ENCODE measurements around the gene CD2BP2. TPM values are rescaled to one million over a fixed set of nuclear protein-coding genes. Genes with fewer than 3 reads are reported as not detected.

Gene CD2BP2
- total RNA-seq, 6 donors from 2014 or later, result 24.2 to 63.7 (median 38.8) TPM

DNA sequence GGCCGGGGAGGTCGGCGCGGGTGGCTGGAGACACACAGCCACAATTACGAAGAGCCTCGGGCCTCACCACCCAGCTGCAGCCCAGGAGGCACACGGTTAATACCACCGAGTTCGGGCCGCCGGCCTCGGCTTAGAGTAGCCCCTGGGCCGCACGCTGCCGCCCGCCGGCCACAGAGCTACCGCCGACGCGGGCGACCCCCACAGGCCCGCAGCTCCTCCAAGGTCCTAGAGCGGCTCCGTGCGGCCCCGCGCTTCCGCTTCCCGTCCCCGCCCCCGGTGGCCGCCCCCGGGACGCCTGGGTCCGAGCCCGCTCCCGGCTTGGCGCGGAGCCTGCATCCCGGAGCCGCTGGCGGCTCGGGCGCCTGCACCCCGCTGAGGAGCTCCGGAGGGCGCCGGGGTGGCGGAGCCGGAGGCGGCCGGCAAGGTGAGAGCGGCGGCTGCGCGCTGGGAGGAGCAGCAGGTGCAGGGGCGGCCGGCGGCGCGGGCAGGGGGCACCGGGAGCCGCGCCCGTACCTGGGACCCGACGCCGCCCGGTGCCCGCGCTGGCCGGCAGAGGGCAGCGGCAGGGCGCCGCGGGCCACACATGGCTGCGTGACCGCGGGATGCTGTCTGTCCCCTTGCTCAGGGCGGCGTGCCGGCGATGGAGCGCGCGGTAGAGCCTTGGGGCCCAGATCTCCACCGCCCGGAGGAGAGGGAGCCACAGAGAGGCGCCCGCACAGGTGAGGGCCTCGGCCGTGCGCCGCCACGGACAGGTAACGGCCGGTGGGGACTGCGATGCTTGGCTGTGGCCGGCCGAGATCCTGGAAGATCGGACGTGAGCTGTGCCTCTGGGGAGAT, 40.3 kb upstream of the CD2BP2 start, which contains the start of gene ZNF48:
Gene ZNF48 (plus strand): TSS at position 266 of the 837 bp plus-strand sequence. CDS start 375 bp downstream, at position 641.
- ATAC-seq (ENCODE audit: low FRiP score in 2 of 2), result peak; percentile 96 to 98
- peak within 1 kb of the TSS; percentile 56 to 84 (median 78) for H3K27ac ChIP-seq
- peak; percentile 88 to 96 for DNase-seq
- peaks cover 15 to 44% (median 22%) of the 10 kb centered on the region in 4 donors for H3K4me1 ChIP-seq
- H3K27me3 ChIP-seq, result no peaks in the 10 kb centered on the region
- no peak for TF ChIP-seq EP300 (IDR thresholded peaks at IDR 0.05)
- TF ChIP-seq, protein P1, sequence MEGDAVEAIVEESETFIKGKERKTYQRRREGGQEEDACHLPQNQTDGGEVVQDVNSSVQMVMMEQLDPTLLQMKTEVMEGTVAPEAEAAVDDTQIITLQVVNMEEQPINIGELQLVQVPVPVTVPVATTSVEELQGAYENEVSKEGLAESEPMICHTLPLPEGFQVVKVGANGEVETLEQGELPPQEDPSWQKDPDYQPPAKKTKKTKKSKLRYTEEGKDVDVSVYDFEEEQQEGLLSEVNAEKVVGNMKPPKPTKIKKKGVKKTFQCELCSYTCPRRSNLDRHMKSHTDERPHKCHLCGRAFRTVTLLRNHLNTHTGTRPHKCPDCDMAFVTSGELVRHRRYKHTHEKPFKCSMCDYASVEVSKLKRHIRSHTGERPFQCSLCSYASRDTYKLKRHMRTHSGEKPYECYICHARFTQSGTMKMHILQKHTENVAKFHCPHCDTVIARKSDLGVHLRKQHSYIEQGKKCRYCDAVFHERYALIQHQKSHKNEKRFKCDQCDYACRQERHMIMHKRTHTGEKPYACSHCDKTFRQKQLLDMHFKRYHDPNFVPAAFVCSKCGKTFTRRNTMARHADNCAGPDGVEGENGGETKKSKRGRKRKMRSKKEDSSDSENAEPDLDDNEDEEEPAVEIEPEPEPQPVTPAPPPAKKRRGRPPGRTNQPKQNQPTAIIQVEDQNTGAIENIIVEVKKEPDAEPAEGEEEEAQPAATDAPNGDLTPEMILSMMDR (IDR thresholded peaks at IDR 0.05), result peak; percentile 46 to 91 (median 83)
- TF ChIP-seq POLR2A (IDR thresholded peaks at IDR 0.05), result peak in 1 of 4 donors; percentile 60
- peak; percentile 29 to 49 for TF ChIP-seq POLR2AphosphoS5 (IDR thresholded peaks at IDR 0.05)
- peaks cover 0 to 18% (median 10%) of the 10 kb centered on the region in 4 donors for H3K36me3 ChIP-seq
- WGBS, 2 donors, result 2 to 5% methylated on average over 4 to 32 of the region's 103 CpGs
- H3K9me3 ChIP-seq, result no peaks in the 10 kb centered on the region
- peak within 1 kb of the TSS; percentile 62 to 95 (median 89) for H3K4me3 ChIP-seq

DNA sequence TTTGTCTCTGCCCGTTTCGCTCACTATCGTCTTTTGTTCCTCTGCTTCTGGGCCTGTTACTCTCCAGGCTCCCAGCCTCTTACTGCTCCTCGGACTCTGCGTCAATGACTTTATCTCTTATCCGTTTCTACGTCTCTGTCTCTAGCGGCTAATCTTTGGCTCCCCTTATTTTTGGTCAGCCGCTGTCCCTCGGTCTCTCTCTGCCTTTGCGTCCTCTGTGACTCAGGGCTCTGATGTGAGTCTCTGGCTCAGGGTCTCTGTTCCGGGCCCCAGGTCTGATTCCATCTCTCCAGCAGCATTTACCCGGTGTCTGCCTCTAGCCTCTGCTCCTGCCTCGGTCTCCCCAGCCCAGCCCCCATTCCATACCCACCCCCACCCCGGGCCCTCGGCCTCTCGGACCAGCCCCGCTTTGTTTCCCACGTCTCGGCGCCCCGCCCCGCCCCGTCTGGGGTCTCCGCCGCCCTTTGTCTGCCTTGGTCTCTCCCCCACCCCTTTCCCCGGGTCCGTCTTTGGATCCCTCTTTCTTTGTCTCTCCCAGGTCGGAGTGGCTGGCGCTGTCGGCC, 39.6 kb upstream of the CD2BP2 start:
- no peaks in the 10 kb centered on the region for H3K9me3 ChIP-seq
- peak overlapping the region; percentile 62 to 95 (median 89) for H3K4me3 ChIP-seq
- peaks cover 0 to 18% (median 10%) of the 10 kb centered on the region in 4 donors for H3K36me3 ChIP-seq
- TF ChIP-seq, protein P1 (IDR thresholded peaks at IDR 0.05), result no peak
- TF ChIP-seq POLR2AphosphoS5 (IDR thresholded peaks at IDR 0.05), result no peak
- TF ChIP-seq EP300 (IDR thresholded peaks at IDR 0.05), result no peak
- TF ChIP-seq POLR2A (IDR thresholded peaks at IDR 0.05), result no peak
- WGBS, 2 donors, result 10 to 11% methylated on average over 30 to 31 of the region's 31 CpGs
- peak overlapping the region; percentile 56 to 84 (median 78) for H3K27ac ChIP-seq
- DNase-seq, result no peak
- peak in 1 of 2 donors; percentile 66 for ATAC-seq (ENCODE audit: low FRiP score in 2 of 2)
- no peaks in the 10 kb centered on the region for H3K27me3 ChIP-seq
- H3K4me1 ChIP-seq, result peaks cover 12 to 37% (median 19%) of the 10 kb centered on the region in 4 donors

DNA sequence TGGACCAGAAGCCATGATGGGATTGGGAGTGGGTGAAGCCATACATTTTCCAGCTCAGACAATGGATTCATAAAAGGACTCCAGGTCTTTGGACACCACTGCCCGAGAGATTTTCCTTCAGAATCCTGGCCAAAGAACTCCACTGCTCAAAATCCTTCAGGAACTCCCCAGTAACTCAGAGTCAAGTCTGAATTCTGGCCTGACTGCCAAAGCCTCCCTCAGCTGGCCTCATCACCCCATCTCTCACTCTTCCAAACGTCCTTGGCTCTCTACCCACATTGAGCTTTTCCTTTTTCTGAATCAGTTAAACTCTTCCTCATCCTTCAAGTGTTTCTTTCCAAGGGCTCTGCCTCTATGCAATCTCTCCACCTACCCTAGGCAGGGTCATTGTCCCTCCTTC, 28.4 kb upstream of the CD2BP2 start:
- H3K27me3 ChIP-seq, result no peaks in the 10 kb centered on the region
- 48 to 70% methylated on average over 2 of the region's 2 CpGs for WGBS, 2 donors
- H3K4me1 ChIP-seq, result peaks cover 5 to 8% (median 7%) of the 10 kb centered on the region in 4 donors
- H3K4me3 ChIP-seq, result no peak overlapping the region
- H3K36me3 ChIP-seq, result no peaks in the 10 kb centered on the region
- no peaks in the 10 kb centered on the region for H3K9me3 ChIP-seq
- no peak for DNase-seq
- no peak for ATAC-seq (ENCODE audit: low FRiP score in 2 of 2)
- no peak overlapping the region for H3K27ac ChIP-seq
- TF ChIP-seq POLR2A (IDR thresholded peaks at IDR 0.05) (no peak), POLR2AphosphoS5 (IDR thresholded peaks at IDR 0.05) (no peak), EP300 (IDR thresholded peaks at IDR 0.05) (no peak)
- TF ChIP-seq, protein P1 (IDR thresholded peaks at IDR 0.05), result no peak

DNA sequence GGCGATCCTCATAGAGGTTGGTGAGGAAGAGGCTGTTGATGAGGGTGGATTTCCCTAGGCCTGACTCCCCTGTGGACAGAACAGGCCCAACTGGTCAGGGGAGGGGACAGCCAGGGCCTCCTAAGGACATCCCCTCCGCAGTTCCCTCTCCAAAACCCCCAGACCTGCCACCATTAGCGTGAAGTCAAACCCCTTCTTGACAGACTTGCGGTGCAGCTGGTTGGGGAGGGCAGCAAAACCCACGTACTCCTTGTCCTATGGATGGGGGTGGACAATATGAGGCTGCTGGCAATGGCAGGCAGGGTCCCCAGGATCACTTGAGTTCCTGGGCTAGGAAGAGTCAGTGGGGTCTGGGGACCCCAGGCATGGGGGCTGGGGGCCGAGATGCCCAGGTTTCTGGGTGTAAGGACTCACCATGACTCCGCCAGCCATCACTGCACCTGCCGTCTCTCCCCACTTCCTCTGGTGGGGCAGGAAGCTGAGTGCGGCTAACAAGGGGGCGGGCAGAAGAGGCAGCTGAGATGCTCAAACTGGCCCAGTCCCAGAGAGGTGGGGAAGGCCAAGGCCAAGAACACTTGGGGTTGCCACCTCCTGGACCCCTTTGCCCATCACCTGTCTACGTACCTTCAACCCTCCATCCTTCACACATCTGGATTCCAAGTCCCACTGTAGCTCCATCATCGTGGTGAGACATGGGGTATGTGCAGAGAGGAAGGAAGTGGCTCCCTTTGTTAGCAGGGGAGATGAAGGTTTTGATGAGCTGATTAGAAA, 27.2 kb upstream of the CD2BP2 start, which contains the start of gene SEPTIN1:
Gene SEPTIN1 (minus strand): TSS at position 451 of the 771 bp plus-strand sequence. CDS start 19 bp downstream, at position 432.
- 50 to 64% methylated on average over 3 to 12 of the region's 12 CpGs for WGBS, 2 donors
- DNase-seq, result peak in 1 of 2 donors; percentile 42
- TF ChIP-seq EP300 (IDR thresholded peaks at IDR 0.05) (no peak), POLR2AphosphoS5 (IDR thresholded peaks at IDR 0.05) (peak in 1 of 2 donors; percentile 15), POLR2A (IDR thresholded peaks at IDR 0.05) (peak in 1 of 4 donors; percentile 34)
- TF ChIP-seq, protein P1 (IDR thresholded peaks at IDR 0.05), result no peak

More for the DNA sequence above, 27.2 kb upstream of the CD2BP2 start, which contains the start of gene SEPTIN1:
- Histone ChIP-seq H3K9me3 (no peaks in the 10 kb centered on the region), H3K4me3 (peak within 1 kb of the TSS in 3 of 4 donors; percentile 7 to 33 (median 23)), H3K4me1 (peaks cover 8 to 11% (median 9%) of the 10 kb centered on the region in 4 donors), H3K36me3 (no peaks in the 10 kb centered on the region), H3K27ac (peak within 1 kb of the TSS in 2 of 4 donors; percentile 49 to 57), H3K27me3 (no peaks in the 10 kb centered on the region)
- ATAC-seq (ENCODE audit: low FRiP score in 2 of 2), result no peak

Measured in upper lobe of left lung (tissue), 6 donors.